ENCODE measurements around the gene MB21D2.

DNA sequence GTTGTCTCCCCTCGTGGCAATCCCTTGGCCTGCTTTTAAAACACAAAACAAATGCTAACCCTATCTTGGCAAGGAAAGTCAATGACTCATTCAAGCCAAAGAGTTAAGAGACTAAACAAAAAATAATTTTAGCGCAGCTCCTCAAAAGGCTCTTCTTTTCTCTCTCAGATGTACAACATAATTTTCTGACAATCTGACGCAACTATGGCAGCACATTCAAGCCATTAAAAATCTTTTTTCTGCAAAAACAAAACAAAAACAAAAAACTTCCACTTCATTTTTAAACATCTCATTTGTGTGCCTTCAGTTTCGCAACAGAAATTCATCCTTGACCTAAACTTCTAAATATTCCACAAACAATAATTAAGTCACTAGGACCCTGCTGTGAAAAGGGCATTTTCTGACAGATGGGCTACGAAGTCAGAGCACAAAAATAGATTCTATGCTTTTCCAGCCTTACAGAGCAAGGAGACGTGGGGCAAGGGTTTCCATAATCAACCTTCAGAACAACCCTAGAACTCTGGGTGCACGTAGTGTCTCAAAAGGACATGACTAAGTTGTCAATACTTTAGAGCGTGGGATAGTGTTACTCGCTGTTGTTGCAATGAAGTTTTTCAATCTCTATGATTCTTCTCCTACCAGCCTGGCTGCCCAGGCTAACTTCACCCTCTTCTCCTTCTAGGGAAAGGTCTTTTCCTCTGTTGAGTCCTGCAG is 84.3 kb downstream of the MB21D2 start:
- TF ChIP-seq, protein P1, sequence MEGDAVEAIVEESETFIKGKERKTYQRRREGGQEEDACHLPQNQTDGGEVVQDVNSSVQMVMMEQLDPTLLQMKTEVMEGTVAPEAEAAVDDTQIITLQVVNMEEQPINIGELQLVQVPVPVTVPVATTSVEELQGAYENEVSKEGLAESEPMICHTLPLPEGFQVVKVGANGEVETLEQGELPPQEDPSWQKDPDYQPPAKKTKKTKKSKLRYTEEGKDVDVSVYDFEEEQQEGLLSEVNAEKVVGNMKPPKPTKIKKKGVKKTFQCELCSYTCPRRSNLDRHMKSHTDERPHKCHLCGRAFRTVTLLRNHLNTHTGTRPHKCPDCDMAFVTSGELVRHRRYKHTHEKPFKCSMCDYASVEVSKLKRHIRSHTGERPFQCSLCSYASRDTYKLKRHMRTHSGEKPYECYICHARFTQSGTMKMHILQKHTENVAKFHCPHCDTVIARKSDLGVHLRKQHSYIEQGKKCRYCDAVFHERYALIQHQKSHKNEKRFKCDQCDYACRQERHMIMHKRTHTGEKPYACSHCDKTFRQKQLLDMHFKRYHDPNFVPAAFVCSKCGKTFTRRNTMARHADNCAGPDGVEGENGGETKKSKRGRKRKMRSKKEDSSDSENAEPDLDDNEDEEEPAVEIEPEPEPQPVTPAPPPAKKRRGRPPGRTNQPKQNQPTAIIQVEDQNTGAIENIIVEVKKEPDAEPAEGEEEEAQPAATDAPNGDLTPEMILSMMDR (IDR thresholded peaks at IDR 0.05; ENCODE audit: insufficient read depth, low read length, poor library complexity, severe bottlenecking) = no peak
- TF ChIP-seq EZH2phosphoT487 (conservative IDR thresholded peaks at IDR 0.05; ENCODE audit: low read length) = no peak

All from SU-DHL-6 (cell line).